Measurements from ENCODE around the gene TMEM127.
"Not testable (repeated sequence)": the region's sequence is repeated elsewhere in the genome, so short reads cannot be mapped to it uniquely, and the experiment has no call there.

TMEM127 gene

DNA sequence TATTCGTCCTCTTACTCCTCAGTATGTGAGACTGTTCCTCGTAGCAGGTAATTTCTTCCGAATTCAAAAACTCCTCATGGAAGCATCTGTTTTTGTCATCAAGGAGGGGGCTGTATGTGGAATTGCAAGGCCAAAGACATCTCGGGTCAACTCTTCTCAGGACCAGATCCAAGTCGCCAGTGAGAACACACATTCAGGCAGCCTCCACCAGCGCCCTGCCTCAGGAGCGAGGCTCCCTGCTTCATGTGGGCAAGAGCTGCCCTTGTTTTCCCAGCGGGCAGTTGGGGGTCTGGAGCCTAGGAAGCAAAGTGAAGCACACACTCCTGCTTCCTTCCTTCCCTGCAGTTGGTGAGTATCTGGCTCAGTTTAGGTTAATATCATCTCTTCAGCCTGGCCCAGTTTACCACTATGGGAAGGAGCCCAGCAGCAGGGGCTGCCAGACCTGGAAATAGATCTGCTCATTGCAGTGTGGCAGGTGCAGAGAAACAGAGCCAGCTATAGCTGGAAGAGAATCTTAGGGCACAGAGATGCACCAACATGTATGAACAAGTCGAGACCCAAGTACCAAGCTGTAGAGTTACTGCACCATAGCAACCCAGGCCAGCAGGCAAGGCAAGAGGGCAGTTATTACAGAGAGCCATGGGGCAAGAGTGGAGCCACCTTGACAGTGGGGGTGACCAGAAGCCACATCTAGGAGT, 25.3 kb downstream of the TMEM127 start:
- DNase-seq (ENCODE audit: low read depth): no peak

- DNase-seq (ENCODE audit: low read depth): no peak
Observed at GRCh38 chr2:96239745-96240264, 26.0 kb downstream of the TMEM127 start.

DNA sequence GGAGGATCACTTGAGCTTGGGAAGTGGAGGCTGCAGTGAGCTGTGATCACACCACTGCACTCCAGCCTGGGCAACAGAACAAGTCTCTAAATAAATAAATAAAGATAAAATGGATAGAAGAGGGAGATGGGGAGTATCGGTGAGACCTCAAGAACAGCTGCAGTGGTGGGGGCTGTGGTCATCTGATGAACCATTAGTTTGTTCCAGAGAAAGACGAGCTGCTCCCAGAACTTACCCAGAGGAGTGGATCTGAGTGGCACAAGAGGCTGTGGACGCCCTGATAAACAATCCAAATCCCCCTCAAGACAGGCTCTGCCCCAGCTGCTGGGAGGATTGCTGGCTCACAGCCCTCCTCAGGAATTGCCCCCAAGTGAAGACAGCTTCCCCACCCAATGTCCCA, 26.7 kb downstream of the TMEM127 start:
- no peak for DNase-seq (ENCODE audit: low read depth)

DNA sequence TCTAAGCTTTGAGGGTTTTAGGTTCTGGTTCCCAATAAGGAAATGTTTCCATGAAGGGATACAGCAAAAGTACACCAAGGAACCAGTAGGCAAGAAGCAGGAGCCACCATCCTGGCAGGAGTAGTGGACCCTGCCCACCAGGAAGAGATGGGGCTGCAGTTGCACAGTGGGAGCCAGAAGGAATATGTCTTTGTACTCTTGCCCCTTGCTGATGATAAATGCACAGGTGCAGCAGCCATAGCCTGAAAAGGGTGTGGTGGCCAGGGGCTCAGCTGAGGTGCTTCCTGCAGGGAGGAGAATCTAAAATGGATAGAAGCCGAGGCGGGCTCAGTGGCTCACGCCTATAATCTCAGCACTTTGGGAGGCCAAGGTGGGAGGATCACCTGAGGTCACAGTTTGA, 27.5 kb downstream of the TMEM127 start:
- no peak for DNase-seq (ENCODE audit: low read depth)

GRCh38 chr2:96236882-96237281, 28.9 kb downstream of the TMEM127 start:
- no peak for DNase-seq (ENCODE audit: low read depth)

DNA sequence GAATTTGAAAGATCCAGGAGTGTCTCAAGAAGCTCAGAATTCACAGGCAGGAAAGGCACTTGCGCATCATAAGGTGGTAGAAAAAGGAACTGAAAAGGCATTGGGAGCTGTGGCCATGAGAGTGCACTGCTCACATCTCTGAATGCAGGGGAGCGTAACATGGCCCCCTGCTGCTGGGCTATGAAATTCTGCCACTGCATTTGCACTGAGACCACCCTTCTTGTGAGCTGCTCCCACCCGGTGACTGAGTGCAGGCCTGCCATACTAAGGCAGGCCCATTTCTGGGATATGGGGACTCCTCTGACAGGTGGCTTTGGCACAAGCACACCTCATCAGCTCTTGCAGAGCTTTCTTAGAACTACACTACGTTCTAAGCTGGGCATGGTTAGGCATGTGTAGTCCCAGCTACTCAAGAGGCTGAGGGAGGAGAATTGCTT, 31.9 kb downstream of the TMEM127 start:
- DNase-seq (ENCODE audit: low read depth): no peak

- no peak for DNase-seq (ENCODE audit: low read depth)
Observed at GRCh38 chr2:96233436-96233835, 32.4 kb downstream of the TMEM127 start.

GRCh38 chr2:96231316-96231715, 34.5 kb downstream of the TMEM127 start:
- DNase-seq (ENCODE audit: low read depth): no peak

DNA sequence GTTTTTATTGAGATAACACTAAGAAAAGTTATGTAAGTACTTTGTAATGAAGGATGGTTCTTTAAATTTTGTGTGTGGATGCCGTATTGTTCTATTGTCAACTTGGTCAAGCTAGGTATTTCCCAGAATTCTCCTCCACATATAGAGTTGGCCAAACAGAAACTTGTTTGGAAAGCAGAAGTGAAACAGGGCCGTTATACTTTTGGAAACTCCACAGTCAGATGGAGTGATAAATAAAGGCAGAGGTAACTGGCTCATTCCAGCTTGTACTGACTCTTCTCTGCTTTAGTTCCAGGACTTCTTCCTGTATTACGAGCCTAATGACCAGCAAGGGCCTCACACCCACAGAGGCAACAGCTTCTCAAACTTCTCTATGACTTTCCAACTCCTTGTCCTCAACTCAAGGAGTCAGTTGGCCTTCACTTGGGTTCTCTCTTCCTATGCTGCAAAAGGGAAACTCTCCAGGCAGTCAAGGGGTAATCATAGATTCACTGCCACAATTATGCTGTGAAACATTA, 40.7 kb downstream of the TMEM127 start:
- DNase-seq (ENCODE audit: low read depth): no peak

DNA sequence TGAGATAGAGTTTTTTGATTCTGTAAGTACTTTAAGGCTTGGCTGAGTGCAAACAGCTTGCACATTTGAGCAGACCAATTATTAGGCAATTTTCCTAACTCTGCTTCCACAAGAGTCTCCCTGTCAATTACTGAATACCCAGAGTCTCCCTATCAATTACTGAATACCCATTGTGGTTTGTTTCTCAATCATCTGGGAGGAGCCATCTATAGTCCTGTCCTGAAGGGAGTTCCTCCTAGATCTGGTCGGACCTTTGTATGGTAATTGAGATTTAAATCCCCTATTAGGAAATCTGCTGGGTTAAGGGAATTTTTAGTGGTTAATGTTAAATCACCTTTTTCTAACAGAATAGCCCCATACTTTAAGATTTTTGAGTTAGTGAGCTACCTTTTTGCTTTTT, 44.7 kb downstream of the TMEM127 start:
- DNase-seq (ENCODE audit: low read depth): not testable (repeated sequence)

DNA sequence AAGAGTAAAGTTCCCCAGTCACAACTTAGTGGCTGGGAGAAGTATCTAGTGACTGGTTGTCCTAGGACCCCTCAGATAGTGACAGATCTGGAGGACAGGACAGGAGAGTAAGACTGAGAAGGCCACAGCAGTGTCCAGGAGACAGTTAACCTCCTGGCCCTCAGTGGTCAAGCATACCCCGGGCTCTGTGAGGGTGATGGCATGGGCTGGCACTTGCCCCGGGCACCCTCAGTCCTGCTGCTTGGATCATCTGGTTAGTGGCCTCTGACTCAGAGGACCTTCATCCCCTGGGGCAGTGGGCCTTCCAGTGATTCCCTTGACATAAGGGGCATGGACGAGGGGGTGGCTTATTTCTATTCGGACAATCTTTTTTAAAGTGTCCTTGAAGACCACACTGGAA, 45.8 kb downstream of the TMEM127 start:
- DNase-seq (ENCODE audit: low read depth): not testable (repeated sequence)

- no peak for DNase-seq (ENCODE audit: low read depth)
Observed at GRCh38 chr2:96218508-96219131, 47.2 kb downstream of the TMEM127 start.

GRCh38 chr2:96214554-96214953, 51.2 kb downstream of the TMEM127 start:
- DNase-seq (ENCODE audit: low read depth): no peak

DNA sequence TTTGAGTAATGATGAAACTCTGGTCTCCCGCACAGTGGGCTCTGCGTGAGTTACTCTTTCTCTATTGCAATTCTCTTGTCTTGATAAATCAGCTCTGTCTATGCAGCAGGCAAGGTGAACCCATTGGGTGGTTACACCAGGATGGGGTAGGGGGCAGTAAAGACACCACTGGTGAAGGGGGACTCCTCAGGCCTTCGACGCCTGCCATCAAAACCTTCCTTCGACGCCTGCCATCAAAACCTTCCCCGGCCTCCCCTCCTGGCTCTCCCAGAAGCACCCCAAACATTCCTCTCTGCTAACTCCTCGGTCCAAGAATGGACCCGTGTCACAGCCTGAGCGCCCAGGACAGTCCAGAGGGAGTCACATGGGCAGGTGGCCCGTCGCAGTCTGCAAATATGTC, 52.4 kb downstream of the TMEM127 start:
- DNase-seq (ENCODE audit: low read depth): no peak

- no peak for DNase-seq (ENCODE audit: low read depth)
Observed at GRCh38 chr2:96212339-96212738, 53.5 kb downstream of the TMEM127 start.

DNA sequence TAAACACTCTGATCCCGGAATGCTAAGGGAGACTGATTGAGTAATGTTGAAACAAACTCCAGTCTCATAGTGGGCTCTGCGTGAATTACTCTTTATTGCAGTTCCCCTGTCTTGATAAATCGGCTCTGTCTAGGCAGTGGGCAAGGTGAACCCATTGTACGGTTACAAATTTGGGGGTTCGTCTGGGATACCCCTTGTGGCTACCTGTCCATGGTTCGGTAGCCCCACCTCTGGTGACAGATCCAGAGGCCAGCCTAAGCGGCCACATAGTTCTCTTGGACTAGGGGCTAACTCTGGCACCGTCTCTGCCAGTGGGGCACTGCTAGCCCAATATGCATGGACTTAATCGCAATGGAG, 56.1 kb downstream of the TMEM127 start:
- DNase-seq (ENCODE audit: low read depth): no peak

DNA sequence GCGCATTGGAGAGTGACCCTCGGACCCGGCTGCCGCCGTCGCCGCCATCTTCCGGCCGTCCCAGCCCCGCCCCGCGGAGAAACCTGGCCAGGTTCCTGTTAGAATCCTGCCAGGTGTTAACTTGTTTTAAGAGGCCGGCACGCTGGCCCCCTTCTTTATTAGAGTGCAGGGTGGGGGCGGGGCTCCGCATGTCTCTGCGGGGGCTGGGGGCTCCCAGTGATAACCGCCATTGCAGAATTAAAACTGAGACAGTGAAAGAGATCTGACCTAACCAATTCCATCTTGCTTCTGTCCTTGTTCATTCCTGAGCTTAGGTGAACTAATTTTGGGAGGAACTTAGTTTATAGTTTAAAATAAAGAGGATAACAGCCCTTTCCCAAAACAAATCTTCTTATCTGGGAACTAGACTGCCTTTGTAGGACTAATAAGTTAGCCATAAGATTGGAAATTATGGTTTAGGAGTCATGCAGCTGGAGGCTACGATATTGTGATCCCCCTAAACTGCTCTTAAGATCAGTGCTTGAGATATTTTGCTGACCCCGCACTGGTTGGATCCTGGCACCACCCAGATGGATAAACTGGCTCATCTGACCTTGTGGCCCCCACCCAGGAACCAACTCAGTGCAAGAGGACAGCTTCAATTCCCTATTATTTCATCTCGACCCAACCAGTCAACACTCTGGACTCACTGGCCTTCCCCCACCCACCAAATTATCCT, 56.6 kb downstream of the TMEM127 start:
- no peak for DNase-seq (ENCODE audit: low read depth)

DNA sequence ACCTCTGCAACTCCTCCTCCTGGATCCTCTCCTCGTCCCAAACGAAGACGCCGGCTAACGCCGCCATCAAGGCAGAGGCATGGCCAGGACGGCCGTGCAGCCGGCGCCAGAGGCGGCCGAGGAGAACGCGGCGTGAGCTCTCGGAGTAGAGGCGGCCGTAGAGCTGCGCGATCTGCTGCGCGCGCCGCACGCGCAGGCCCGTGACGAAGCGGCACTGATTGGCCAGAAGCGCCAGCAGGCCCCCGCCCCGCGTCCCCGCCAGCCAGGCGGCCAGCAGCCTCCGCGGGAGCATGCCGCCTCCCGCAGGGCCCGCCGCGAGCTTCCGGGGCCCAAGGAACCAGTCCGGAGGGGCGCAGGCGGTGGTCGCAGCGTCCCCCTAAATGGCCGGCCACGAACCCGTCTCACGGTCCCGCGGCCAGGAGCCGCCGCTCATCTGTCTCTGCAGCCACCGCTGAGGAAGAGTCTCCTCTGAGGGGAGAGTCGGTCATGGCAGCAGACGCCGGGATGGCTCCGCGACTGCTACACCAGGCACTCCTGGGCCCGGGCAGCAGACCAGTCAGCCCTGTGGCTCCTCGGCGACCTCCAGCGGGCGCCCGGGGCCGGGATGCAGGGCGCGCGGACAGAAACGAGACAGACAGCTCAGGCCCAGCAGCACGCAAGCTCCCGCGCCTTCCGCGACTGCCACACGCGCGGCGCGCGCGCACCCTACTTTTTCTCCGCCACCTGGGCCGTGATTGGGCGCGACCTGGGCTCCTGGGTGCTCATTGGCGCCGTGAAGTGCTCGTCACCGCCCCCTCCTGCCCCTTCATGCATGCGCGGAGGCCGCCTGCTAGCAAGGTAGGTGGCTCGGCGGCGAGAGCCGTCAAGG, 57.4 kb downstream of the TMEM127 start, which contains the start of gene STARD7:
TSS of gene STARD7 (minus strand) at position 685 of the 868 bp plus-strand sequence. CDS start at position 292, 393 bp downstream.
- DNase-seq (ENCODE audit: low read depth): peak; percentile 96

- no peak for DNase-seq (ENCODE audit: low read depth)
Observed at GRCh38 chr2:96207774-96208142, 58.0 kb downstream of the TMEM127 start.

- no peak for DNase-seq (ENCODE audit: low read depth)
Observed at GRCh38 chr2:96207073-96207773, 58.6 kb downstream of the TMEM127 start.

- no peak for DNase-seq (ENCODE audit: low read depth)
Observed at GRCh38 chr2:96205888-96206287, 59.9 kb downstream of the TMEM127 start.

All from stimulated activated CD8-positive, alpha-beta memory T cell treated with anti-CD3 and anti-CD28 coated beads, Interleukin-12 subunit alpha, Interleukin-12 subunit beta, amount 100 ng/mL, for 1 hour (primary cell).